PFSK-1 (cell line): ENCODE data around the gene NCOR1.

ENCODE experiments used
- POLR2AphosphoS5 ChIP-seq: IDR thresholded peaks from 2 replicates; pipeline ENCODE4 v1.6.1; 2012; ENCODE audit warnings: low read depth, mild to moderate bottlenecking, control low read depth, low read length, moderate library complexity
- SIN3A ChIP-seq: IDR thresholded peaks from 2 replicates; pipeline ENCODE4 v1.6.1; 2012; ENCODE audit warnings: mild to moderate bottlenecking, low read length, moderate library complexity, borderline replicate concordance; ENCODE audit not compliant: insufficient read depth
- TAF1 ChIP-seq: IDR thresholded peaks from 2 replicates; pipeline ENCODE4 v1.6.1; 2012; ENCODE audit warnings: low read length, control low read depth, borderline replicate concordance; ENCODE audit not compliant: insufficient read depth

DNA sequence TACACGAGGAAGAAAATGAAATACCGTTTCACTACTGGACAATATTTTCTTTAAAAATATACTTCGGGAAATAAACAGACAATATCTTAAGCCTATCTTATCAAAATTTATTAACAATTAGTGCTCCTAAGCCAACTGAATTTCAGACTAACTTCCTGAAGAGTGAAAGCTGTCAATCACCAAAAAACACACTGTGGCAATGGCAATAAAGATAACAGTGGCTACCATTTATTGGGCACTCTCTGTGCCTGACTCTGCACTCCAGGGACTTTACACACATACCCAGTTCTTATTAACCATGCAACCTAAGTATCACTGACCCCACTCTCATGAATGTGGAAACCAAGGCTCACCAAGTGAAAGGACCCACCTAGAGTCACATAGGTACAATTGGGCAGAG lies 83.7 kb downstream of the NCOR1 start:
- TF ChIP-seq SIN3A = no peak
- TF ChIP-seq TAF1 = no peak
- no peak for TF ChIP-seq POLR2AphosphoS5
